Lung microvascular endothelial cell (primary cell): ENCODE measurements around the gene SFTA2. TPM values are rescaled to one million over a fixed set of nuclear protein-coding genes. Genes with fewer than 3 reads are reported as not detected.
"Not testable (repeated sequence)": the region's sequence is repeated elsewhere in the genome, so short reads cannot be mapped to it uniquely, and the experiment has no call there.

ENCODE experiments used
- DNase-seq, 2 donors: peaks; one replicate each; pipeline versions ENCODE4 v3.0.0 to v3.0.0-alpha.2; 2010; ENCODE audit warnings: low read depth in 2 of 2
- total RNA-seq: library from RNA; depleted of rRNA; stranded (reverse); fragments of >200 nt; gene quantifications from 2 replicates; pipeline ENCODE4 v1.2.1, GENCODE V29; 2014

SFTA2 gene
- not detected in 2 replicates for total RNA-seq

GRCh38 chr6:30931969-30932645 lies at the start of gene SFTA2:
SFTA2 (minus strand) TSS chr6:30932170; CDS start chr6:30932096, 74 bp downstream.
- DNase-seq = no peak

- no peak for DNase-seq
Measured at GRCh38 chr6:30979690-30980089, 47.7 kb upstream of the SFTA2 start.

- no peak for DNase-seq
Measured at GRCh38 chr6:30979141-30979540, 47.2 kb upstream of the SFTA2 start.

- DNase-seq = no peak
Measured at GRCh38 chr6:30974490-30975252, 42.7 kb upstream of the SFTA2 start.

GRCh38 chr6:30972816-30973215 lies 40.8 kb upstream of the SFTA2 start:
- no peak for DNase-seq

- DNase-seq = no peak
Measured at GRCh38 chr6:30970946-30971345, 39.0 kb upstream of the SFTA2 start.

GRCh38 chr6:30969171-30969570 lies 37.2 kb upstream of the SFTA2 start:
- DNase-seq = not testable (repeated sequence)

- DNase-seq = no peak
Measured at GRCh38 chr6:30966154-30966553, 34.2 kb upstream of the SFTA2 start.

- DNase-seq = no peak
Measured at GRCh38 chr6:30965140-30965601, 33.2 kb upstream of the SFTA2 start.

- DNase-seq = no peak
Measured at GRCh38 chr6:30964075-30964474, 32.1 kb upstream of the SFTA2 start.

GRCh38 chr6:30963641-30964040 lies 31.7 kb upstream of the SFTA2 start:
- peak in 1 of 2 donors; percentile 12 for DNase-seq

- DNase-seq = no peak
Measured at GRCh38 chr6:30962716-30963115, 30.7 kb upstream of the SFTA2 start.

GRCh38 chr6:30960907-30961673 lies 29.1 kb upstream of the SFTA2 start:
- DNase-seq = no peak

- no peak for DNase-seq
Measured at GRCh38 chr6:30957716-30958115, 25.7 kb upstream of the SFTA2 start.

- peak in 1 of 2 donors; percentile 19 for DNase-seq
Measured at GRCh38 chr6:30955367-30956042, 23.5 kb upstream of the SFTA2 start.

- DNase-seq = no peak
Measured at GRCh38 chr6:30954631-30955366, 22.8 kb upstream of the SFTA2 start.

GRCh38 chr6:30951907-30952469 lies 20.0 kb upstream of the SFTA2 start:
- DNase-seq = no peak

GRCh38 chr6:30948811-30949210 lies 16.8 kb upstream of the SFTA2 start:
- no peak for DNase-seq

- no peak for DNase-seq
Measured at GRCh38 chr6:30947231-30947630, 15.3 kb upstream of the SFTA2 start.

GRCh38 chr6:30945281-30945680 lies 13.3 kb upstream of the SFTA2 start:
- DNase-seq = no peak

GRCh38 chr6:30944051-30944450 lies 12.1 kb upstream of the SFTA2 start:
- no peak for DNase-seq
